ENCODE data around the gene LIPC. TPM values are rescaled to one million over a fixed set of nuclear protein-coding genes. Genes with fewer than 3 reads are reported as not detected.

The LIPC gene
- total RNA-seq, 1 donor from 2014 or later, result not detected

- no peak for TF ChIP-seq CTCF (IDR thresholded peaks at IDR 0.05)
- Mint-ChIP-seq H3K27me3 (ENCODE audit: unreplicated experiment) (no peaks in the 10 kb centered on the region), H3K27ac (ENCODE audit: unreplicated experiment) (no peak overlapping the region), H3K4me3 (ENCODE audit: unreplicated experiment) (no peak overlapping the region), H3K4me1 (ENCODE audit: unreplicated experiment) (peaks cover 17% of the 10 kb centered on the region), H3K36me3 (ENCODE audit: unreplicated experiment) (no peaks in the 10 kb centered on the region), H3K9me3 (ENCODE audit: unreplicated experiment) (no peaks in the 10 kb centered on the region)
- DNase-seq (ENCODE audit: extremely low spot score, unreplicated experiment), result no peak
These were observed 34.2 kb downstream of the LIPC start for GRCh38 chr15:58465866-58466517.

GRCh38 chr15:58466566-58466965 is 34.8 kb downstream of the LIPC start:
- peaks cover 17% of the 10 kb centered on the region for H3K4me1 Mint-ChIP-seq (ENCODE audit: unreplicated experiment)
- TF ChIP-seq CTCF (IDR thresholded peaks at IDR 0.05), result no peak
- no peaks in the 10 kb centered on the region for H3K27me3 Mint-ChIP-seq (ENCODE audit: unreplicated experiment)
- no peaks in the 10 kb centered on the region for H3K9me3 Mint-ChIP-seq (ENCODE audit: unreplicated experiment)
- no peaks in the 10 kb centered on the region for H3K36me3 Mint-ChIP-seq (ENCODE audit: unreplicated experiment)
- H3K4me3 Mint-ChIP-seq (ENCODE audit: unreplicated experiment), result no peak overlapping the region
- H3K27ac Mint-ChIP-seq (ENCODE audit: unreplicated experiment), result no peak overlapping the region
- DNase-seq (ENCODE audit: extremely low spot score, unreplicated experiment), result no peak

- Mint-ChIP-seq H3K4me3 (ENCODE audit: unreplicated experiment) (no peak overlapping the region), H3K36me3 (ENCODE audit: unreplicated experiment) (no peaks in the 10 kb centered on the region), H3K4me1 (ENCODE audit: unreplicated experiment) (peaks cover 17% of the 10 kb centered on the region), H3K27ac (ENCODE audit: unreplicated experiment) (no peak overlapping the region), H3K9me3 (ENCODE audit: unreplicated experiment) (no peaks in the 10 kb centered on the region), H3K27me3 (ENCODE audit: unreplicated experiment) (no peaks in the 10 kb centered on the region)
- no peak for DNase-seq (ENCODE audit: extremely low spot score, unreplicated experiment)
- TF ChIP-seq CTCF (IDR thresholded peaks at IDR 0.05), result no peak
These were observed 35.4 kb downstream of the LIPC start for GRCh38 chr15:58467121-58467721.

GRCh38 chr15:58467722-58468423 is 36.1 kb downstream of the LIPC start:
- Mint-ChIP-seq H3K36me3 (ENCODE audit: unreplicated experiment) (no peaks in the 10 kb centered on the region), H3K27ac (ENCODE audit: unreplicated experiment) (no peak overlapping the region), H3K9me3 (ENCODE audit: unreplicated experiment) (no peaks in the 10 kb centered on the region), H3K4me3 (ENCODE audit: unreplicated experiment) (no peak overlapping the region), H3K4me1 (ENCODE audit: unreplicated experiment) (peaks cover 20% of the 10 kb centered on the region), H3K27me3 (ENCODE audit: unreplicated experiment) (no peaks in the 10 kb centered on the region)
- no peak for TF ChIP-seq CTCF (IDR thresholded peaks at IDR 0.05)
- DNase-seq (ENCODE audit: extremely low spot score, unreplicated experiment), result no peak
